DOHH2 (cell line): ENCODE measurements around the gene CENPP.

ENCODE experiments used
- H3F3A ChIP-seq: fragments of 200-600 bp; sonication (generic), shearing (Covaris generic); 2 replicates; pipeline ENCODE4 v1.6.0; 2016; ENCODE audit warnings: antibody characterized with exemption, mild to moderate bottlenecking; ENCODE audit not compliant: control insufficient read depth, insufficient read depth
- H3K27ac ChIP-seq: fragments of 200-600 bp; sonication (generic); 2 replicates; pipeline ENCODE4 v1.5.1; 2014; ENCODE audit warnings: low read depth, mild to moderate bottlenecking, low read length, moderate library complexity
- H3K27me3 ChIP-seq: fragments of 200-600 bp; sonication (generic); 2 replicates; pipeline ENCODE4 v1.6.1; 2014; ENCODE audit warnings: mild to moderate bottlenecking, low read length, mixed read lengths; ENCODE audit not compliant: control insufficient read depth
- H3K36me3 ChIP-seq: fragments of 200-600 bp; sonication (generic); 2 replicates; pipeline ENCODE4 v1.6.1; 2014; ENCODE audit warnings: mild to moderate bottlenecking, low read length, moderate library complexity, mixed read lengths; ENCODE audit not compliant: control insufficient read depth
- H3K4me1 ChIP-seq: fragments of 200-600 bp; sonication (generic); 2 replicates; pipeline ENCODE4 v1.6.1; 2014; ENCODE audit warnings: mild to moderate bottlenecking, low read length, mixed read lengths; ENCODE audit not compliant: control insufficient read depth
- H3K4me2 ChIP-seq: fragments of 200-600 bp; sonication (generic); 2 replicates; pipeline ENCODE4 v1.6.0; 2014; ENCODE audit warnings: mild to moderate bottlenecking, low read length, moderate library complexity
- H3K4me3 ChIP-seq: fragments of 200-600 bp; sonication (generic); 2 replicates; pipeline ENCODE4 v1.5.1; 2014; ENCODE audit warnings: mild to moderate bottlenecking, low read length, mixed read lengths
- H3K79me2 ChIP-seq: fragments of 200-600 bp; sonication (generic); 2 replicates; pipeline ENCODE4 v1.6.1; 2014; ENCODE audit warnings: mild to moderate bottlenecking, low read length, mixed read lengths; ENCODE audit not compliant: control insufficient read depth
- H3K9me2 ChIP-seq: fragments of 200-600 bp; sonication (generic); replicated peaks from 2 replicates; pipeline ENCODE4 v1.6.1; 2014; ENCODE audit warnings: mild to moderate bottlenecking, low read length, mixed read lengths; ENCODE audit not compliant: control insufficient read depth
- H3K9me3 ChIP-seq: fragments of 200-600 bp; sonication (generic); 2 replicates; pipeline ENCODE4 v1.6.1; 2014; ENCODE audit warnings: antibody characterized with exemption, low read length, mixed read lengths; ENCODE audit not compliant: control insufficient read depth, insufficient read depth
- H4K20me1 ChIP-seq: fragments of 200-600 bp; sonication (generic); 2 replicates; pipeline ENCODE4 v1.6.0; 2014; ENCODE audit warnings: low read depth, mild to moderate bottlenecking, antibody characterized with exemption, low read length, moderate library complexity; ENCODE audit not compliant: control insufficient read depth, insufficient read depth
- CTCF ChIP-seq: fragments of 200-600 bp; sonication (generic); IDR thresholded peaks from one replicate; pipeline ENCODE4 v1.5.1; 2014; ENCODE audit warnings: antibody characterized with exemption, mild to moderate bottlenecking, low read depth, low read length; ENCODE audit not compliant: poor library complexity, severe bottlenecking
- EZH2phosphoT487 ChIP-seq: fragments of 200-600 bp; sonication (generic); IDR thresholded peaks from 2 replicates; pipeline ENCODE4 v1.6.1; 2017; ENCODE audit warnings: borderline replicate concordance, mild to moderate bottlenecking, antibody characterized with exemption, low read length, moderate library complexity, mixed read lengths

CENPP gene

GRCh38 chr9:92664394-92665152 lies 338.8 kb downstream of the CENPP start:
- no peak overlapping the region for H3K27ac ChIP-seq
- peaks cover 21% of the 10 kb centered on the region for H3K4me1 ChIP-seq
- H3K9me2 ChIP-seq: no peaks in the 10 kb centered on the region
- no peak overlapping the region for H3K4me3 ChIP-seq
- TF ChIP-seq EZH2phosphoT487 (no peak), CTCF (no peak)
- H3K4me2 ChIP-seq: no peak overlapping the region
- peaks cover 20% of the 10 kb centered on the region for H3K36me3 ChIP-seq
- H3K27me3 ChIP-seq: no peaks in the 10 kb centered on the region
- H4K20me1 ChIP-seq: peaks cover 14% of the 10 kb centered on the region; the same call in 1 of the 2 replicates
- H3K9me3 ChIP-seq: no peaks in the 10 kb centered on the region
- peaks cover 90% of the 10 kb centered on the region for H3K79me2 ChIP-seq
- peaks cover 5% of the 10 kb centered on the region; the same call in 1 of the 2 replicates for H3F3A ChIP-seq

- Histone ChIP-seq H3K9me3 (no peaks in the 10 kb centered on the region), H3F3A (peaks cover 5% of the 10 kb centered on the region; the same call in 1 of the 2 replicates), H3K4me2 (no peak overlapping the region), H3K27ac (no peak overlapping the region), H4K20me1 (peaks cover 14% of the 10 kb centered on the region; the same call in 1 of the 2 replicates), H3K79me2 (peaks cover 93% of the 10 kb centered on the region), H3K4me1 (peaks cover 21% of the 10 kb centered on the region), H3K36me3 (peaks cover 22% of the 10 kb centered on the region), H3K9me2 (no peaks in the 10 kb centered on the region), H3K4me3 (no peak overlapping the region), H3K27me3 (no peaks in the 10 kb centered on the region)
- TF ChIP-seq EZH2phosphoT487 (no peak), CTCF (no peak)
Measured at GRCh38 chr9:92665836-92666235, 340.1 kb downstream of the CENPP start.

DNA sequence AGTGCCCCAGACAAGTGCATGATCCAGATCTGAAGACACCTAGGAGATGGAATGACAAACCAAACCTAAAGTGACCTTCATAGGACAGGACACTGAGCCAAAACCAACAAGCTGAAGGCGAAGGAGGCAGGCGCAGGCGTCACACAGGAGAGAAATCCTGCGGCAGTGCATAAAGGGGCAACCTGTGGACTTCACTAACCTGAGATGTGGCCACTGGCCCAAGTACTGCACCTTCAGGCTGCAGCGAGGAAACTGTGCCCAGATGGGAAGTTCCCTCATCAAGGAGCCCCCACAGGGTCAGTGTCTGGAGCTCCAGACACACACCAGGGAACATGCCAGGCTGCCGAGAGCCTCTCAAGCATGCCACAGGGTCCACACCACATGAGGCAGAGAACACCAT lies 340.5 kb downstream of the CENPP start:
- H3K9me3 ChIP-seq: no peaks in the 10 kb centered on the region
- H4K20me1 ChIP-seq: peaks cover 14% of the 10 kb centered on the region; the same call in 1 of the 2 replicates
- H3K79me2 ChIP-seq: peaks cover 93% of the 10 kb centered on the region
- H3K27ac ChIP-seq: no peak overlapping the region
- no peak overlapping the region for H3K4me2 ChIP-seq
- peaks cover 22% of the 10 kb centered on the region for H3K36me3 ChIP-seq
- H3K4me3 ChIP-seq: no peak overlapping the region
- H3K27me3 ChIP-seq: no peaks in the 10 kb centered on the region
- H3F3A ChIP-seq: peaks cover 5% of the 10 kb centered on the region; the same call in 1 of the 2 replicates
- TF ChIP-seq EZH2phosphoT487 (no peak), CTCF (no peak)
- H3K9me2 ChIP-seq: no peaks in the 10 kb centered on the region
- H3K4me1 ChIP-seq: peaks cover 24% of the 10 kb centered on the region
